KMS-11 (cell line): ENCODE results near the gene CASP8AP2.

ENCODE experiments used
- H2AFZ ChIP-seq: fragments of 200-600 bp; sonication (generic); 2 replicates; pipeline ENCODE4 v1.6.1; 2016; ENCODE audit warnings: antibody characterized with exemption, mixed run types, low read depth
- H3K27ac ChIP-seq: fragments of 200-600 bp; sonication (generic); 2 replicates; pipeline ENCODE4 v1.6.1; 2016; ENCODE audit warnings: mild to moderate bottlenecking, mixed run types
- H3K27me3 ChIP-seq: fragments of 200-600 bp; sonication (generic); 2 replicates; pipeline ENCODE4 v1.6.1; 2017; ENCODE audit warnings: mild to moderate bottlenecking, low read depth, mixed run types, moderate library complexity; ENCODE audit not compliant: insufficient read depth
- H3K36me3 ChIP-seq: fragments of 200-600 bp; sonication (generic); 2 replicates; pipeline ENCODE4 v1.6.1; 2017; ENCODE audit warnings: mild to moderate bottlenecking, mixed run types; ENCODE audit not compliant: insufficient read depth
- H3K4me1 ChIP-seq: fragments of 200-600 bp; sonication (generic); 2 replicates; pipeline ENCODE4 v1.6.1; 2016; ENCODE audit warnings: mild to moderate bottlenecking, low read depth, mixed run types; ENCODE audit not compliant: poor library complexity, severe bottlenecking
- H3K4me2 ChIP-seq: fragments of 200-600 bp; sonication (generic); 2 replicates; pipeline ENCODE4 v1.7.0; 2016; ENCODE audit warnings: mild to moderate bottlenecking, mixed run types
- H3K4me3 ChIP-seq: fragments of 200-600 bp; sonication (generic); IDR thresholded peaks from 2 replicates; pipeline ENCODE4 v1.6.1; 2017; ENCODE audit warnings: low read depth, low read length, mixed read lengths; ENCODE audit not compliant: insufficient read depth
- H3K79me2 ChIP-seq: fragments of 200-600 bp; sonication (generic); 2 replicates; pipeline ENCODE4 v1.6.1; 2016; ENCODE audit warnings: low read depth, mixed run types; ENCODE audit not compliant: insufficient read depth
- H3K9ac ChIP-seq: fragments of 200-600 bp; sonication (generic); 2 replicates; pipeline ENCODE4 v1.6.1; 2016; ENCODE audit warnings: mild to moderate bottlenecking, mixed run types
- H4K20me1 ChIP-seq: fragments of 200-600 bp; sonication (generic); 2 replicates; pipeline ENCODE4 v1.6.1; 2016; ENCODE audit warnings: mild to moderate bottlenecking, mixed run types; ENCODE audit not compliant: insufficient read depth
- TF ChIP-seq, protein P1 (sequence below): fragments of 200-600 bp; sonication (generic); conservative IDR thresholded peaks from 2 replicates; pipeline ENCODE4 v1.6.1; 2017; ENCODE audit warnings: low read depth, mild to moderate bottlenecking, antibody characterized with exemption, low read length, moderate library complexity, mixed read lengths

CASP8AP2 gene

DNA sequence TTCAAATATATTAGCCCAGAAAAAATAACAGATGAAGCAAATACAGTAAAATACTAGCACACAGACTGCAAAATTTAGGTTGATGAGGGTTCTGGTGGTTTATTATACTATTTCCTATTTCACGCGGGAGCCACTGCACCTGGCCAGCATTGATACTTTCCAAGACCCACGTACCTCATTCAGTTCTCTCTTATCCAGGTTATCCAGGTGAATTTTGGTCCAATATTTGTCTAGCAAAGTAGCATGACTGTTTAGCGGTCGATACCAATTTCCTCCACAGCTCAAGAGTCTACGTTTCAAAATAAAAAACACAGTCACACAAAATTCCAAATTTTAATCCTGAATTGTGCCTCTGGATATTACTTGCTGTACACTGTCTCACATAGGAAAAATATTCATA, 44.8 kb upstream of the CASP8AP2 start:
- no peak overlapping the region for H3K9ac ChIP-seq

DNA sequence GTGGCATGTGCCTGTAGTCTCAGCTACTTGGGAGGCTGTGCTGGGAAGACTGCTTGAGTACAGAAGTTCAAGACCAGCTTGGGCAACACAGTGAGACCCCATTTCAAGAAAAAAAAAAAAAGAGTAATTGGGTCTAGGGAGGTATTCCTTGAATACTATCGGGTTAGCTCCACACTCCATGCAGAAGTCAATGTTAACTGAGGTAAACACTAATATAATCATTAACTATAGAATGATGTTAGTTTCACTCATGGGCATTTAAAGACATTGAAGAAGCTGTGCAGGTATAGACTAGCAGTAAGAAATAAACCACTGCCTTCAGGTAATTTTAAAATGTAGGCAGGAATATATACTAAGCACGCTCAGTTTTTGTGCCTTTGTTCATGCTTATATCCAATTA, 42.7 kb upstream of the CASP8AP2 start:
- Histone ChIP-seq H3K4me1 (no peaks in the 10 kb centered on the region), H2AFZ (no peak overlapping the region), H3K79me2 (no peaks in the 10 kb centered on the region), H3K4me3 (no peak overlapping the region), H4K20me1 (no peaks in the 10 kb centered on the region), H3K27ac (no peak overlapping the region), H3K4me2 (no peak overlapping the region), H3K36me3 (no peaks in the 10 kb centered on the region), H3K9ac (no peak overlapping the region), H3K27me3 (no peaks in the 10 kb centered on the region)
- TF ChIP-seq, protein P1, sequence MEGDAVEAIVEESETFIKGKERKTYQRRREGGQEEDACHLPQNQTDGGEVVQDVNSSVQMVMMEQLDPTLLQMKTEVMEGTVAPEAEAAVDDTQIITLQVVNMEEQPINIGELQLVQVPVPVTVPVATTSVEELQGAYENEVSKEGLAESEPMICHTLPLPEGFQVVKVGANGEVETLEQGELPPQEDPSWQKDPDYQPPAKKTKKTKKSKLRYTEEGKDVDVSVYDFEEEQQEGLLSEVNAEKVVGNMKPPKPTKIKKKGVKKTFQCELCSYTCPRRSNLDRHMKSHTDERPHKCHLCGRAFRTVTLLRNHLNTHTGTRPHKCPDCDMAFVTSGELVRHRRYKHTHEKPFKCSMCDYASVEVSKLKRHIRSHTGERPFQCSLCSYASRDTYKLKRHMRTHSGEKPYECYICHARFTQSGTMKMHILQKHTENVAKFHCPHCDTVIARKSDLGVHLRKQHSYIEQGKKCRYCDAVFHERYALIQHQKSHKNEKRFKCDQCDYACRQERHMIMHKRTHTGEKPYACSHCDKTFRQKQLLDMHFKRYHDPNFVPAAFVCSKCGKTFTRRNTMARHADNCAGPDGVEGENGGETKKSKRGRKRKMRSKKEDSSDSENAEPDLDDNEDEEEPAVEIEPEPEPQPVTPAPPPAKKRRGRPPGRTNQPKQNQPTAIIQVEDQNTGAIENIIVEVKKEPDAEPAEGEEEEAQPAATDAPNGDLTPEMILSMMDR: no peak

More for the DNA sequence above, 44.8 kb upstream of the CASP8AP2 start:
- Histone ChIP-seq H3K4me2 (no peak overlapping the region), H3K4me3 (no peak overlapping the region), H4K20me1 (no peaks in the 10 kb centered on the region), H3K79me2 (no peaks in the 10 kb centered on the region), H2AFZ (no peak overlapping the region), H3K27me3 (no peaks in the 10 kb centered on the region), H3K36me3 (no peaks in the 10 kb centered on the region), H3K27ac (no peak overlapping the region), H3K4me1 (no peaks in the 10 kb centered on the region)
- TF ChIP-seq, protein P1: no peak

DNA sequence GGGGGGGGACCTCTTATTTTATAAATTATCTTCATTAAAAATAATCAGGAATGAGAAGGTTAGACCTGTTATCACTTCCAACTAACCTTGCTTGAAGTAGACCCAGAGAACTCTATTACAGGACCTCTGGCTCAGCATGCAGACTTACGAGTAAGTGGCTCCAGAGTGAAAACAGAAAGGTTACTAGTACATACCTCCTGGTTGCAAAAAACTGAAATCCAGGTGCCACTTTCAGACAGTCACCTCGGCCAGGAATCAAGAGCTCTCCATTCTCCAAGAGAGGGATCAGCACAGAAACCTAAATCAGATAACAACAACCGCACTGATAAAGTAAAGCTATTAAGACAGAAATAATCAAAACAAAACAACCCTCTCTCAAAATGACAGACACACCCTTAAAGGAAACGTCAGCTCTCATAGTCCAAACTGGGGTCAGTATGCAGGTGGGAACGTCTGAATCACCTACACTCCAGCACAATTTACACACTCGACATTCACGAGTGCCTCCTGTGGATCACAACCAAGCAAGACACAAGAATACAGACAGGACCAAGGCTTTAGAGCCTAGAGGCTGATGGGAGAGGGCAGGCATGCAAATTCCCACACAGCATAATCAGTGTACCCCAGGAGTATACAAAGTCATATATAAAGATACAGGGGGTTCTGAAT, 41.9 kb upstream of the CASP8AP2 start:
- H3K4me1 ChIP-seq: peaks cover 4% of the 10 kb centered on the region
- H3K36me3 ChIP-seq: no peaks in the 10 kb centered on the region
- H3K27ac ChIP-seq: no peak overlapping the region

DNA sequence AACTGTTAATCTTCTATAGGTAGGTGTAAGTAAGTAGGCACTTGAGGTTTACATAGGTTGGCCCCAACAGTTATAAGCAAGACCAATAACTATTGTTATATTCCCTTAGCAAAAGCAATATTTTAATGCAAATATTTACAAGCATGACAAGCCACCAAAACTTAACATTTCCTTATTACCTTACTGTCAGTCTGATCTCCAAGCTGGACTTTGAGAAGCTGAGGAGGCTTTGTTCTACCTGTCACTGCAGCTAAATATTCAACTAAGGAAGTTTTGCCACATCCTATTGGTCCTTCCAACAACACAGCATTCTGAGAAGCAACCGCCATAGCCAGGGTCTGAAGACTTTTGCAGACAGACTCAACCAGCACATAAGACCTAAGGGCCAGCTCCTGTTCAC, 39.7 kb upstream of the CASP8AP2 start:
- Histone ChIP-seq H3K36me3 (no peaks in the 10 kb centered on the region), H2AFZ (no peak overlapping the region), H3K27me3 (no peaks in the 10 kb centered on the region), H4K20me1 (no peaks in the 10 kb centered on the region), H3K4me1 (peaks cover 26% of the 10 kb centered on the region), H3K79me2 (peaks cover 6% of the 10 kb centered on the region; the same call in 1 of the 2 replicates), H3K4me2 (no peak overlapping the region), H3K4me3 (no peak overlapping the region), H3K9ac (no peak overlapping the region), H3K27ac (no peak overlapping the region)
- TF ChIP-seq, protein P1: no peak

More for the DNA sequence above, 41.9 kb upstream of the CASP8AP2 start:
- H3K79me2 ChIP-seq: no peaks in the 10 kb centered on the region
- H3K27me3 ChIP-seq: no peaks in the 10 kb centered on the region
- TF ChIP-seq, protein P1: no peak
- H3K4me3 ChIP-seq: no peak overlapping the region
- H2AFZ ChIP-seq: no peak overlapping the region
- no peaks in the 10 kb centered on the region for H4K20me1 ChIP-seq
- H3K9ac ChIP-seq: no peak overlapping the region
- H3K4me2 ChIP-seq: no peak overlapping the region
